ENCODE results near the gene ARL17A.
"Not testable (repeated sequence)": the region's sequence is repeated elsewhere in the genome, so short reads cannot be mapped to it uniquely, and the experiment has no call there.

The ARL17A gene

GRCh38 chr17:46534716-46535115 is 44.8 kb downstream of the ARL17A start:
- DNase-seq: not testable (repeated sequence)

DNA sequence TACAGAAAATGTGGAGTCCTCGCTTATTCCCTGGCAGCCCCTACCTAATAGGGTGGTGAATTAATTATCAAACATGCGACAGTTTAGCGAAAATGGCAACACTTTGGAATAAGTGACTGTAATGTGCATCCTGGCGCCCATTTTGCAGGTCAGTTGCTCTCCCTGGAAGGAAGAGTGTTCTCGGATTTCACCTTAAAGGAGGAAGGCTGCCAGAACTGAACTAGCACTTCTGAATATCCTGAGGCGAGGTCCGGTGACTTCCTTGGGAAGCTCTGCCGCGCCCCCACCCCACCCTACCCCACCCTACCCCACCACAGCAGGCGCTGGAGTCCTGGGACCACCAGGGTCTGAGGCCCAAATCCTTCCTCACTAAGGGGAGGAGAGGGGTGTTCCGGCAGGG is 67.3 kb downstream of the ARL17A start, which contains the start of gene LRRC37A2:
LRRC37A2 (plus strand) TSS at position 301 of the 400 bp plus-strand sequence. CDS start 245 bp downstream, outside the sequence.
- not testable (repeated sequence) for DNase-seq

GRCh38 chr17:46505896-46506295 is 73.6 kb downstream of the ARL17A start:
- not testable (repeated sequence) for DNase-seq

DNA sequence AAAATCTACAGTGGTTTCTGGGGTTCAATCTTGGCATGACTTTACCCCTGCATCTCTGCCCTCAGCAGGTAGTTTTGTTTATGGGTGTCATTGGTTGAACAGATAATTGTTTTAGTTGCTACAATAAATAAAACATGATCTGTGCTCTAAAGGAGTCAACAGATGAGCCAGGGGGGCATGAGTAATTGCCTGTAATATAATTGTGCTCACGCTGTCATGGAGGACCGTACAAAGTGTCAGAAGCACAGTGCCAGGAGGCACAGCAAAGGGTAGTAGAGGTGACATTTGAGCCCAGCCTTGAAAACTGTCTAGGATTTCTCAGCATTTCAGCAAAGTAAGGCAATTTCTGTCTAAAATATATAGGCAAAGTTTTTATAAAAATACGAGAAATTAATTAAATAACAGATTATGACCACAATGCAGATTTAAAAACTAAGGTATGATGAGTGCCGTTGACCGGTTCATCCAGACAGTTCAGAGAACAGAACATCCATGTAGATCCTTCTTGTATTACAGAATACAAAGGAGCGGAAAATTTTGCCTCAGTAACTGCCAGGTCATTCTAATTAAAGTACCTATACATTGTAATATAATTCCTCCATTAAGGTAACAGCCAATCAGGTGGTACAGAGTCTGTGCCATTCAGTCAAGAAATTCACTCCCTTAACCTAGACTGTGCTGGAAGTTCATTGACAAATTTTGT is 79.9 kb downstream of the ARL17A start:
- not testable (repeated sequence) for DNase-seq

DNA sequence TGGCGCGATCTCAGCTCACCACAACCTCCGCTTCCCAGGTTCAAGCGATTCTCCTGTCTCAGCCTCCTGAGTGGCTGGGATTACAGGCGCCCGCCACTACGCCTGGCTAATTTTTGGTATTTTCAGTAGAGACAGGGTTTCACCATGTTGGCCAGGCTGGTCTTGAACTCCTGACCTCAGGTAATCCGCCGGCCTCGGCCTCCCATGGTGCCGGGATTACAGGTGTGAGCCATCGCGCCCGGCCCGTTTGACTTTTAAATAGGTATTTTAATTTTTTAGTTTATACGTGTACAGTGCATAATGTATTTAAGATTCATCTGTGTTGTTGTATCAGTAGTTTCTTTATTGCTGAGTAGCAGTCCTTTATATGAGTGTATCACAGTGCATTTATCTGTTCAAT is 87.5 kb downstream of the ARL17A start:
- not testable (repeated sequence) for DNase-seq

DNA sequence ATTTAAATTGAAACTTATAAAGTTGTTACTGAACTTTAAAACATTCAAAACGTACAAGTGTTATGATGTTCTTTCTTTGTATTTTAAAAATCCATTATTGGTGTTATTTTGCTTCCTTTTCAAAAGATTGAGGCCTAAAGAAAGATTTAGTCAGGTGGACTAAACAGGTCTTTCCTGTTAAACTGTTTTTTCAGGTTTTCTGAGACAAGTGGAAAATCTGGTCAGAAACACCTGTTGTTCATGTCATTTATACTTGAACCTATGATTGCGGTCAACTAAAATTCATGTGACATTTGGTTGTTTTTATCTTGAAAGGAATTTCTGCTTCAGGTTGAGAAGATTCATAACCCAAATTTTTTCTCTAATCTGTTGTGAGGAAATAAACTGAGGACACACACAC is 98.2 kb downstream of the ARL17A start:
- not testable (repeated sequence) for DNase-seq

DNA sequence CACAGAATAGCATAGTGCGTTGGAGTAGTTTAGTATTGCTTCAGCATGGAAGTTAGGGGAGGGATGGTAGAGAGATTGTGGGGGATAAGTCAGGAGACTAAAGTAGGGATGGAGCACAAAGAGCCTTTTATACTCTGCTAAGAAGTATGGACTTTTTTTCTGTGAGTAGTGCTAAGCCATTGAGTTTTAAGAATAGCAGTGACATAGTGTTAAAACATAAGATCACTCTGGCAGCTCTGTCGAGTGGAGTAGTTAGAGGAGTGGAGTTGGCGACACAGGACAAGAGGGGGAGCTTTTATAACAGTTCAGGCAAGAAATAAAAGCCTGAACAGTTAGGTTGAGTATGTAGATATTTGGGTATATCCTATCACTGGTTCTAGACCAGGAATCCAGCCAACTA is 100.7 kb downstream of the ARL17A start:
- DNase-seq: not testable (repeated sequence)

DNA sequence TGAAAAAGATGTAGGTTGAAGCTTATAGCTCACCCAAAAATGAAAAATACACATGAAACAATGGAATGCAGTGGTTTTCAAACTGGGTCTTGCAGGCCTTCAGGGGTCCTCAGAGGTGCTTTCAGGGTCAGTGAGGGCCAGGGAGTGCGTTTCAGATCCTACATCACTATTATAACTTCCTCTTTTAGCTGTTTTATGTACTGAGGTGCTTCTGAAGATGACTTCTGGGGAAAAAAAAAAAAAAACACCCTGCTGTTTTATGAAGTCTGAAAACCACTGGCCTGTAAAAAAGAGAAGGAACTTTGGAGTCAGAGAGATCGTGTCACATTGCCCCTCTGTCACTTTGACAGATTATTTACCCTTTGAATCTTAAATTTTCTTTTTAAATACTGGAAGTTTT is 103.9 kb downstream of the ARL17A start:
- DNase-seq: not testable (repeated sequence)

- DNase-seq: not testable (repeated sequence)
These were observed 105.0 kb downstream of the ARL17A start for GRCh38 chr17:46474489-46474888.

DNA sequence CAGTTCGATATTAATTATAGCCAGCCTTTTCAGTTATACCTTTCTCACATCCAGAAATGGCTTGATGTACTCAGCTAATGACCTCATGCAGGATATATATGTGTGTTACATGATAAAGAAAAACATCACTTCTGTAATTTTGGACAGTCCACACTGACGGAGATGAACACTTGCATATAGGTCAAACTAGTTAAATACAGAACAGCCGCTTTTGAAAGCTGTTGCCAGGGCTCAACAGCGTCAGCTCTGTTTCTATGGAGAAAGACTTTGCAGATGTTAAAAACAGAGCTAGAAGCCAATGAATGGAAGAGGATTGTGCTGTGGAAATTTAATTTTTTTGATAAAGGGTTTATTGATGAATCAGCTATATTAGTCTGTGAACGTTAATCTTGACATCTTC is 111.9 kb downstream of the ARL17A start:
- DNase-seq: not testable (repeated sequence)
